HepG2 (cell line): ENCODE measurements around the gene UMPS. TPM values are rescaled to one million over a fixed set of nuclear protein-coding genes. Genes with fewer than 3 reads are reported as not detected.

Source experiments
- ATF3 ChIP-seq: sonication (generic); formaldehyde crosslinking; IDR thresholded peaks from 2 replicates; pipeline ENCODE4 v1.4.0; 2020; ENCODE audit warnings: missing genetic modification reagents
- EP300 ChIP-seq, 3 experiments: sonication (generic) in 1 of 3; formaldehyde crosslinking in 1 of 3; IDR thresholded peaks; 2 replicates each; pipeline versions ENCODE4 v1.5.1 to v1.6.1; 2011 to 2020; ENCODE audit warnings: low read depth in 2 of 3, low read length in 2 of 3, borderline replicate concordance in 1 of 3, improper control_type of control experiment in 1 of 3, mild to moderate bottlenecking in 1 of 3, missing genetic modification reagents in 1 of 3, moderate library complexity in 1 of 3
- MEIS1 ChIP-seq: sonication (generic); formaldehyde crosslinking; IDR thresholded peaks from 2 replicates; pipeline ENCODE4 v1.9.0; 2021; ENCODE audit warnings: mild to moderate bottlenecking, missing genetic modification reagents, moderate library complexity, borderline replicate concordance
- MIER3 ChIP-seq: IDR thresholded peaks from 2 replicates; pipeline ENCODE4 v1.6.1; 2016; ENCODE audit warnings: missing compliant biosample characterization, borderline replicate concordance
- PRDM15 ChIP-seq: sonication (generic); formaldehyde crosslinking; IDR thresholded peaks from 2 replicates; pipeline ENCODE4 v1.4.0; 2020; ENCODE audit warnings: missing genetic modification reagents
- SMARCE1 ChIP-seq: fragments of 450-650 bp; IDR thresholded peaks from 2 replicates; pipeline ENCODE4 v1.6.1; 2017; ENCODE audit warnings: borderline replicate concordance
- SNRNP70 ChIP-seq: fragments of 200-400 bp; formaldehyde crosslinking; IDR thresholded peaks from 2 replicates; pipeline ENCODE4 v1.6.1; 2017; ENCODE audit warnings: mild to moderate bottlenecking, low read depth, low read length, moderate library complexity
- TFDP2 ChIP-seq: sonication (generic); formaldehyde crosslinking; IDR thresholded peaks from 2 replicates; pipeline ENCODE4 v1.4.0; 2020; ENCODE audit warnings: missing genetic modification reagents
- THAP11 ChIP-seq: IDR thresholded peaks from 2 replicates; pipeline ENCODE4 v1.6.1; 2016; ENCODE audit warnings: missing biosample characterization, missing genetic modification reagents
- ZBTB46 ChIP-seq: sonication (generic); formaldehyde crosslinking; IDR thresholded peaks from 2 replicates; pipeline ENCODE4 v1.4.0; 2020; ENCODE audit warnings: mild to moderate bottlenecking, missing genetic modification reagents, borderline replicate concordance
- ZHX1 ChIP-seq: sonication (generic); formaldehyde crosslinking; IDR thresholded peaks from 2 replicates; pipeline ENCODE4 v1.8.1; 2022; ENCODE audit warnings: low read depth, mild to moderate bottlenecking, missing genetic modification reagents
- ZKSCAN8 ChIP-seq: IDR thresholded peaks from 2 replicates; pipeline ENCODE4 v1.6.1; 2016; ENCODE audit warnings: borderline replicate concordance, missing genetic modification reagents, missing compliant biosample characterization
- ZNF253 ChIP-seq: sonication (generic); formaldehyde crosslinking; IDR thresholded peaks from 2 replicates; pipeline ENCODE4 v1.8.0; 2022; ENCODE audit warnings: mild to moderate bottlenecking, missing genetic modification reagents, borderline replicate concordance
- ZNF414 ChIP-seq: sonication (generic); formaldehyde crosslinking; IDR thresholded peaks from 2 replicates; pipeline ENCODE4 v1.5.0; 2020; ENCODE audit warnings: missing genetic modification reagents
- ZNF451 ChIP-seq: sonication (generic); formaldehyde crosslinking; IDR thresholded peaks from 2 replicates; pipeline ENCODE4 v1.5.0; 2020; ENCODE audit warnings: mild to moderate bottlenecking, missing genetic modification reagents
- ZNF556 ChIP-seq: sonication (generic); formaldehyde crosslinking; IDR thresholded peaks from 2 replicates; pipeline ENCODE4 v1.4.0; 2020; ENCODE audit warnings: mild to moderate bottlenecking, missing genetic modification reagents, borderline replicate concordance
- polyA plus RNA-seq, 8 experiments: library from polyadenylated mRNA; depleted of rRNA in 3 of 8; stranded (reverse) in 7 of 8; unstranded in 1 of 8; fragments of >200 nt; fragmentation: Illumina TruSeq in 4 of 8; extraction: Trizol in 4 of 8; gene quantifications; 2 replicates each; pipeline versions ENCODE4 v1.2.1 to v1.2.3, GENCODE V29; 2011 to 2016; ENCODE audit warnings: low read depth in 4 of 8, missing spikeins in 1 of 8, mixed read lengths in 1 of 8; ENCODE audit not compliant: insufficient read depth in 1 of 8
- total RNA-seq, 5 experiments: library from RNA; depleted of rRNA; stranded (reverse); fragments of >200 nt; fragmentation: Illumina TruSeq; extraction: Trizol; gene quantifications; 2 replicates each; pipeline ENCODE4 v1.2.3, GENCODE V29; 2016; ENCODE audit warnings: low read depth in 1 of 5

The UMPS gene
- total and polyA plus RNA-seq, 2 of the 13 experiments (the other 11 are each of a cell fraction or from before 2014, with no cell fraction given): 52.7 to 74.2 TPM

GRCh38 chr3:124700880-124701684, 29.2 kb upstream of the UMPS start (continued):
- TF ChIP-seq SMARCE1 (no peak), ZKSCAN8 (CRISPR knock-in tag) (peak; percentile 61; the same call in 1 of the 2 replicates), ZBTB46 (no peak), THAP11 (CRISPR knock-in tag) (peak; percentile 80), ZNF451 (peak; percentile 48; the same call in 1 of the 2 replicates), ZNF414 (CRISPR knock-in tag) (peak; percentile 79; the same call in 1 of the 2 replicates), MIER3 (peak; percentile 96), ZNF253 (CRISPR knock-in tag) (no peak), ATF3 (CRISPR knock-in tag) (peak; percentile 82), ZNF556 (CRISPR knock-in tag) (peak; percentile 72; the same call in 1 of the 2 replicates), EP300 (IDR thresholded peaks at IDR 0.05; ENCODE audit: low read depth in 2 of 2, low read length in 2 of 2) (peak; percentile 80 to 85), EP300 (CRISPR knock-in tag; IDR thresholded peaks at IDR 0.05; ENCODE audit: borderline replicate concordance) (peak; percentile 81), TFDP2 (CRISPR knock-in tag) (no peak), PRDM15 (no peak), ZHX1 (CRISPR knock-in tag) (peak; percentile 63; the same call in 1 of the 2 replicates), MEIS1 (peak; percentile 90; the same call in 1 of the 2 replicates), SNRNP70 (no peak)
